ENCODE data around the gene GCFC2. TPM values are rescaled to one million over a fixed set of nuclear protein-coding genes. Genes with fewer than 3 reads are reported as not detected.
"Not testable (repeated sequence)": the region's sequence is repeated elsewhere in the genome, so short reads cannot be mapped to it uniquely, and the experiment has no call there.

The GCFC2 gene
- total RNA-seq, 6 experiments from 2014 or later = 10.9 to 21.6 (median 16.5) TPM

GRCh38 chr2:75722687-75723086 is 12.0 kb upstream of the GCFC2 start:
- intact Hi-C loops (cut with DNase I) = no loop called here
- no peak overlapping the region for H3K4me3 ChIP-seq
- H3K27ac ChIP-seq = no peak overlapping the region
- ATAC-seq (no peak), DNase-seq (no peak)
- H3K36me3 ChIP-seq = no peaks in the 10 kb centered on the region
- no peaks in the 10 kb centered on the region for H3K27me3 ChIP-seq
- no peak for TF ChIP-seq CTCF (IDR thresholded peaks at IDR 0.05)
- TF ChIP-seq POLR2A (IDR thresholded peaks at IDR 0.05) = no peak
- no peaks in the 10 kb centered on the region for H3K4me1 ChIP-seq
- H3K9me3 ChIP-seq = no peaks in the 10 kb centered on the region

- no peak for TF ChIP-seq CTCF (IDR thresholded peaks at IDR 0.05)
- intact Hi-C loops (cut with DNase I) = no loop called here
- 58% methylated on average over 1 of the region's 1 CpG for WGBS (ENCODE audit: insufficient coverage, low coverage, low lambda C conversion rate, missing lambda C conversion rate)
Measured at GRCh38 chr2:75720525-75720924, 9.8 kb upstream of the GCFC2 start.

GRCh38 chr2:75719616-75720015 is 8.9 kb upstream of the GCFC2 start:
- ATAC-seq (no peak), DNase-seq (no peak)
- Histone ChIP-seq H3K27me3 (no peaks in the 10 kb centered on the region), H3K4me1 (no peaks in the 10 kb centered on the region), H3K27ac (no peak overlapping the region), H3K36me3 (no peaks in the 10 kb centered on the region), H3K4me3 (no peak overlapping the region), H3K9me3 (no peaks in the 10 kb centered on the region)
- intact Hi-C loops (cut with DNase I) = no loop called here
- 81% methylated on average over 1 of the region's 1 CpG for WGBS (ENCODE audit: insufficient coverage, low coverage, low lambda C conversion rate, missing lambda C conversion rate)
- TF ChIP-seq POLR2A (IDR thresholded peaks at IDR 0.05) = no peak
- TF ChIP-seq CTCF (IDR thresholded peaks at IDR 0.05) = no peak

More at GRCh38 chr2:75720525-75720924, 9.8 kb upstream of the GCFC2 start:
- Histone ChIP-seq H3K27me3 (no peaks in the 10 kb centered on the region), H3K4me1 (no peaks in the 10 kb centered on the region), H3K27ac (no peak overlapping the region), H3K9me3 (no peaks in the 10 kb centered on the region), H3K36me3 (no peaks in the 10 kb centered on the region), H3K4me3 (no peak overlapping the region)
- ATAC-seq = no peak
- DNase-seq = no peak

- intact Hi-C loops (cut with DNase I) = no loop called here
- DNase-seq (no peak), ATAC-seq (no peak)
- TF ChIP-seq POLR2A (IDR thresholded peaks at IDR 0.05) = no peak
- peak in 2 of 4 donors; percentile 9 to 12 for TF ChIP-seq CTCF (IDR thresholded peaks at IDR 0.05)
- H3K27ac ChIP-seq = no peak overlapping the region
- no peaks in the 10 kb centered on the region for H3K27me3 ChIP-seq
- H3K9me3 ChIP-seq = no peaks in the 10 kb centered on the region
- WGBS (ENCODE audit: insufficient coverage, low coverage, low lambda C conversion rate, missing lambda C conversion rate) = 50% methylated on average over 3 of the region's 3 CpGs
- H3K4me1 ChIP-seq = no peaks in the 10 kb centered on the region
- H3K36me3 ChIP-seq = no peaks in the 10 kb centered on the region
- H3K4me3 ChIP-seq = no peak overlapping the region
Measured at GRCh38 chr2:75716406-75716805, 5.7 kb upstream of the GCFC2 start.

- intact Hi-C loops (cut with DNase I); H3K9me3 ChIP-seq; H3K4me3 ChIP-seq; H3K27ac ChIP-seq; H3K27me3 ChIP-seq; ATAC-seq; H3K36me3 ChIP-seq: not testable (repeated sequence)
- peaks cover 0 to 12% (median 2%) of the 10 kb centered on the region in 4 donors for H3K4me1 ChIP-seq
- 100% methylated on average over 4 of the region's 31 CpGs for WGBS (ENCODE audit: insufficient coverage, low coverage, low lambda C conversion rate, missing lambda C conversion rate)
- DNase-seq = peak in 1 of 3 donors; percentile 59
Measured at GRCh38 chr2:75711590-75711989, 875 bp upstream of the GCFC2 start.

Data from right lobe of liver (tissue), 6 donors.